Erythroblast (primary cell): ENCODE measurements around the gene FLOT1.
"Not testable (repeated sequence)": the region's sequence is repeated elsewhere in the genome, so short reads cannot be mapped to it uniquely, and the experiment has no call there.

Experiments
- DNase-seq, 2 experiments: peaks; one replicate each; lab custom pipeline; 2025; lab: John Stamatoyannopoulos, UW
- GATA1 ChIP-seq: IDR thresholded peaks from 2 replicates; pipeline ENCODE4 v1.6.1; 2011; ENCODE audit warnings: low read depth, mild to moderate bottlenecking, control low read depth, low read length, moderate library complexity
- POLR2A ChIP-seq: IDR thresholded peaks from 2 replicates; pipeline ENCODE4 v1.6.1; 2011; ENCODE audit warnings: mild to moderate bottlenecking, low read length

The FLOT1 gene

DNA sequence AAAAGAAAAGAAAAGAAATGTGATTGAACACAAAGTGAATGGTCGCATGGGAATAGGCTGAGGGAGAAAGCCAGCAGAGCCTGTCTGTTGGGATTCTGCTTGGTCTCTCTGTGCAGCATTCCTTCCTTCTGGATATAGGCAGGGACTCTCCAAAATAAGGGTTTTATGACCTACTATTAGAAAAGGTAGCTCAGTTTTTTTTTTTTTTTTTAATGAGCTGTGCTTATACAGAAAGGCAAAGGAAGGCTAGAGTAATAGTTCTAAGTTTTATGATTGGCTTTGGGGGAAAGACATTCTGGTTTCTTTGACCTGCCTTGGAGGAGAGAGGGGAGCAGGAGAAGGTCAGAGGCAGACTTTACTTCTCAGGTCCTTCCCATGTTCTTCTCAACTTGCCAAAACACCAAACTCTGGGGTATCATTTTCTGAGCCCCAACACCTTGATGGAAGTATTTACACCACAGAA lies 20.7 kb upstream of the FLOT1 start:
- TF ChIP-seq POLR2A (no peak), GATA1 (no peak)

DNA sequence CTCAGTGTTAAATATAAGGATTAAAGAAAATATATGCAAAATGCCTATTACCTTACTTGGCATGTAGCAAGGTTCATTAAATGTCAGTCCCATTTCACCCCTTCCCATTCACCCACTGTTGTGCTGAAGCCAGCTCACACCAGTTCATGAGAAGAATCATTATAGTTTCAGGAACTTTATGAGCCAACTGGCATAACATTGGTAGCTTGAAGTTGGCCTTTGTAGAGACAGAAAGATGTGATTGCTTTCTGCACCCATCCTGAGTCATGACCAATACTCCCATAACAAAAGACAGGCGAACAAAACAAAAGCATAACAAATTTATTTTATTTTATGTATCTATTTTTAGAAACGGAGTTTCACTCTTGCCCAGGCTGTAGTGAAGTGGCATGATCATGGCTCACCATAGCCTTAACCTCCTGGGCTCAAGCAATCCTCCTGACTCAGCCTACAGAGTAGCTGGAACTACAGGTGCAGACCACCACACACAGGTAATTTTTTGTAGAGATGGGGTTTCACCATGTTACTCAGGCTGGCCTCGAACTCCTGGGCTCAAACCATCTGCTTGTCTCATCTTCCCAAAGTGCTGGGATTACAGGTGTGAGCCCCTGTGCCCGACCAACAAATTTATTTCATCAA lies 19.4 kb upstream of the FLOT1 start:
- TF ChIP-seq POLR2A = no peak
- no peak for TF ChIP-seq GATA1
- no peak for DNase-seq

More for the DNA sequence above, 20.7 kb upstream of the FLOT1 start:
- no peak for DNase-seq

DNA sequence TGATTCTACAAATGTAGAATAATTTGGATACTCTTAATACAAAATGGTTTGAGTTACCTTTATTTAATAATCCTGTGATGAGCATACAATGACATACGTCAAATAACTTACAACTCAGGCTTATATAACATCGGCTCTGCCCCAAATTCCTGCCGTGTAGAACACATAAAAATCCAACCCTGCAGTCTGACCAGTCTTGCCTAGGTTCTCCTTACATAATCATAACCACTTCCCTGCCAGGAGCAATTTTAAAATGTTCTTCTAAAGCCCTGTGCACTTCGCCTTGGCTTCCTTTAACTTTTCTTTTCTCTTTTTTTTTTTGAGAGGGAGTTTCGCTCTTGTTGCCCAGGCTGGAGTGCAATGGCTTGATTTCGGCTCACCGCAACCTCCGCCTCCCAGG lies 18.1 kb upstream of the FLOT1 start:
- no peak for TF ChIP-seq POLR2A
- no peak for TF ChIP-seq GATA1
- no peak for DNase-seq

GRCh38 chr6:30759575-30760239 lies 17.2 kb upstream of the FLOT1 start:
- DNase-seq = no peak
- TF ChIP-seq GATA1 = no peak
- TF ChIP-seq POLR2A = no peak

DNA sequence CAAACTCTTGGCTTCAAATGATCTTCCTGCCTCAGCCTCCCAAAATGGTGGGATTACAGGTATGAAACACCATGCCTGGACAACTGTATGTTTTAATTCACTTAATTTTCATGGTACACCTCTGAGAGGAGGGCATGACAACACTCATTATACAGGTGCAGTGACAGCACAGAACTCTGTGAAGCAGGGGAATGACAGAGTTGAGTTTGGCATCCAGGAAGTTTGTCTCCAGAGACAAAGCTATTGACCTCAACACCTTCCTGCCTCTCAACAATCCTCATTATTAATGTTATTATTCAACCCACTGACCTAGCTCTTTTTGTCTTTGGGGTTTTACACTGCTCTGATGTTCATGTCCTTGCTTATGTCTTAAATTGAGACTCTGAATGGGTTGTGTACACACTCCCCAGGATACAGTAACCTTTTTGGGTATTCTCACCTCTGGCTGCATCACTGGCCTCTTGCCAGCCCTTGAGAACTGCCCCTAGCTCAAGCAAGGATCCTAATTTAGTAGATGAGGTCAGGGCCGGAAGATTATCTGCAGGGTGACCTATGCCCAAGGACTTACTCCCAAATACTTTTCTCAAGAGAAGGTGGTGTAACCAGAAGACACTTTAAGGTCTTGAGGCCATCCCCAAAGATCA lies 14.9 kb upstream of the FLOT1 start:
- DNase-seq = no peak
- TF ChIP-seq GATA1 (no peak), POLR2A (no peak)

GRCh38 chr6:30756405-30757003 lies 14.0 kb upstream of the FLOT1 start:
- not testable (repeated sequence) for DNase-seq

GRCh38 chr6:30754631-30755030 lies 12.1 kb upstream of the FLOT1 start:
- no peak for DNase-seq
- TF ChIP-seq GATA1 (no peak), POLR2A (no peak)

DNA sequence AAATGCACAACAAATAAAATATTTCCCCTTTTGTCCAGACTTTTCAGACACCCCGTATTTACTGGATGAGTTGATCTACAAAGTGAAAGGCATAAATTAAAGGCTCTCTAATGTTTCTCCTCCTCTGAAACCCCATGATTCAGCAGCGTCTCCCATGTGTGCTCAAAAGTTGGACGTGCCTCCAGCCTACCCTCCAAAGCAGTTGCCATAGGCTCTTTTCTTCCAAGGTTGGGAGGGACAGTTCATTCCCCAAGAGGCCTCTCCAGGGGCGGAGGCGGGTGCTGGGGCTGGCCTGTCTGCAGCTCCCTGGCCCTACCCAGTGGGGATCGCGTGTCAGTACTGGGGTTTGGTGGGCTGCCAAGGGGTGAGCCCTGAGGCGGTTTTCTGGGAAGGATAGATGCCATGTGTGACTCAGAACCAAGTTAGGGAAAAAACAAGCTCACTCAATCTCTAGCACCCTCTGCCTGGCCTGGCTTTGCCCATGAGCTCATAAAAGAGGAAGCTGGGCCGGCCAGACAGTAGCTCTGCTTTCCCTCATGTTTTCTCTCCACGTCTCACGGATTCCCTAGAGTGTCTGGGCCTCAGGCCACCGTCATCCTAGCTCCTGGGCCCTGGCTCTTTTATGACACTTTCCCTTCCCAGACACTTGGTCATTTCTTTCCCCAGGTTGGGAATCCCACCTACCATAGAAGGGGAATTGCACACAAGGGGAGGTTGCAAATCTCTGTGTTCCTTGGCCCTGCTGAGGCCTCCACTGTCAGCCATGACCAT lies 9.9 kb upstream of the FLOT1 start:
- no peak for TF ChIP-seq GATA1
- no peak for TF ChIP-seq POLR2A
- peak; percentile 24 to 57 for DNase-seq

DNA sequence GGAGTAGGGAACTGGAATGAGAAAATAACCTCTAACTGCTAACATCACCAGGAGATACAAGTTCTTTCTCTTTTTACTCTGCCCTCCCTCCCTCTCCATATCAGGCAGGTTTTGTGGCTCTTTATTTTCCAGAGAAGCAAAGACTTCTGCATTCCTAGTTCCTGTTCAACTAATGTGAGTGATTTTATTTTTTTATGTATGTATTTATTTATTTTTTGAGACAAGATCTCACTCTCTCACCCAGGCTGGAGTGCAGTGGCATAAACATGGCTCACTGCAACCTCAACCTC lies 7.8 kb upstream of the FLOT1 start:
- no peak for TF ChIP-seq POLR2A
- TF ChIP-seq GATA1 = no peak
- no peak for DNase-seq

DNA sequence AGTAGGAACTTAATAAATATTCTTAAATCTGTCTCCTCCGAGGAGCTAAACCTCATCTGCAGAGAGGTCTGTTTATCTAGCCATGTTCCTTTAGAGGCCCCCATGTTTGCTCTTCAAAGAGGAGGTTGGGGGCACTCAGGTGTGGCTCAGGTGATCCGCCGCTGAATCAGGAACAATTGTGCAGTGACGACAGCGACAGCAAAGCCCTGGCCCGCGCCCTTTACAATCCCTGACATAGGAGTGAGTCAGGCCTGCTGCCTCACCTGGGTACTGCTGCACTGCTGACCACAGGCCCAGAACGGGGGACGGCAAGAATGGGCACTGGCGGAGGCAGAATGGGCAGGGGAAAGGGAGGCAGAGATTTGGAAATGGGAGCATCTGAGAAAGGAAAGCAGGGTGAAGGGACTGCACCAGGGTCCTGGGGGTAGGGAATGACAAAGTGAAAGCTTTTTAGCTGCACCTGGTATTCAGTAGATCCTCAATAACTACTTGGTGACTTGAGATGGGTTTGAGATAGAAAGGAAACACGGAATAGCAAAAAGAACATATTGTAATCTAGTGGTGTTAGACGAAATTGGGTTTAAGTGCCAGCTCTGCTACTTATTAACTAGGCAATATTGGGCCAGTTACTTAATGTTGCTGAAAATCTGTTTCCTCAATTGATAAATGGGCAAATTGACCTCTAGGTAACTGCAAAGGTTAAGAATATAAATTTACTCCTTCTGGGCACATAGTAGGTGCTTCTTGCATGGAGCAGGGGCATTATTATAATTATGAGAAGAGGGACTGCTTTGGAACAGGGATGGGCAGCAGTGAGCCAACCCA lies 7.3 kb upstream of the FLOT1 start:
- TF ChIP-seq GATA1 = no peak
- TF ChIP-seq POLR2A = no peak
- no peak for DNase-seq

DNA sequence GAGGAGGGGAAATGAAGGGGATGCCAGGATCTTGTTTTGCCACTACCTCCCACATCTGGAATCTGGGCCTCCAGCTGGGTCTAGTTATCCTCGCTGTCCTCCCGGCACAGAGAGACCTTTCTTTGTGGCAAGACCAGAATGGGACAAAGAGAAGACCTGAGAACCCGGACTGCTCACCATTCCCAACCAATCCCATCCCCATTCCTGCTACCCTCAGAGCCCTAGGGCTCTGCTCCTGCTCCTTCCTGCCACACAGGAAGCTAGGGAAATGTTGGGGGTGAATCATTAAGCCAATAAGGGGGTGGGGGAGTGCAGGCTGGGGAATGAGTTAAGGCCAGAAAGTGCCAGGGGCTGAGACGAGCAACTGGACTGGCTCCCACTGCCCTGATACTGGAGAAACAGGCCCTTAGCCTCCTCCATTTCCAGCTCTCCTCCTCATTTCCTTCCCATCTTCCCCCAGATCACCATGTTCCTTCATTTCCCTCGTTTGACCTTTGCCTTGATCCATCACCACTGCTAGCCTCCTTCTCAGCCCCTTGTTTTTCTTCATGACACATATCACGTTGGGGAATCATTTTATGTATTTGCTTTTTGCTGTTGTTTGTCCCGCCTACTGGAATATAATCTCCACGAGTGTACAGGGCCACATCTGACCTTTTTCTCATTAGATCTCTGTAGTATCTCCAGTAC lies 6.5 kb upstream of the FLOT1 start:
- no peak for DNase-seq
- TF ChIP-seq GATA1 (no peak), POLR2A (no peak)

- no peak for TF ChIP-seq POLR2A
- TF ChIP-seq GATA1 = no peak
- no peak for DNase-seq
Observed at GRCh38 chr6:30747902-30748769, 5.6 kb upstream of the FLOT1 start.
